HG03025 (cell line): ENCODE results near the gene UST.
"Not testable (repeated sequence)": the region's sequence is repeated elsewhere in the genome, so short reads cannot be mapped to it uniquely, and the experiment has no call there.

Experiments used
- ATAC-seq: cut with Tn5 transposase; IDR thresholded peaks from one replicate; pipeline ENCODE4 v1.9.1; 2021; ENCODE audit warnings: mild to moderate bottlenecking, moderate library complexity; ENCODE audit not compliant: unreplicated experiment, low FRiP score

Gene UST

DNA sequence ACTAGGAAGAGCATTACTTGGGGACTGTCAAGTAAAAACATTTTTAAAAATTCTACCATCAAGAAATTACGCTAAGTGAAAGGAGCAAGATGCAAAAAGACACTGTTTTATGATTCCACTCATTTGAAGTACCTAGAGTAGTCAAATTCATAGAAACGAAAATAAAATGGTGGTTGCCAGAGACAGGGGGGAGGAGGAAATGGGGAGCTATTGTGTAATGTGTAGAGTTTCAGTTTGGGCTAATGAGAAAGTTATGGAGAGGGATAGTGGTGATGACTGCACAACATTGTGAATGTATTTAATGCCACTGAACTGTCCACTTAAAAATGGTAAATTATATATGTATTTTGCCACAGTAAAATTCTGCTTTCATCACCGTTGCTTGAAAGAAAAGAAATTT lies 83.8 kb downstream of the UST start:
- no peak for ATAC-seq

DNA sequence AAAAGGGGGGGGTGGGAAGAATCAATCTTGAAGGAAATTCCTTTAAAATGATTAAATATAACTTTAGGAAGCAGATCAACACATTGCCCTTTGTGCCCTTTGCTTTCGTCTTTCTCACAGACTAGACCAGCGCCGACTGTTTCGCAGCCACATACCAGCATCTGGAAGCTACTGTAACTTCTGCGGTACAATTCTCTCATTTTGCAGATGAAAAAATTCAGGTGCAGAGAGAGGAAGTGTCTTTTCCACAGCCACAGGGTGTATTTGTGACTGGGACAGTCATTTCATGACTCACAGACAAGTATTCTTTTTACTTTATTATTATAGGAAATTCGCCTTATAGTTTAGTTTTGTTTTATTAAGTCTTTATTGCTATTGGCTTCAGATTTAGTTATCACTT lies 84.2 kb downstream of the UST start:
- ATAC-seq, result no peak

DNA sequence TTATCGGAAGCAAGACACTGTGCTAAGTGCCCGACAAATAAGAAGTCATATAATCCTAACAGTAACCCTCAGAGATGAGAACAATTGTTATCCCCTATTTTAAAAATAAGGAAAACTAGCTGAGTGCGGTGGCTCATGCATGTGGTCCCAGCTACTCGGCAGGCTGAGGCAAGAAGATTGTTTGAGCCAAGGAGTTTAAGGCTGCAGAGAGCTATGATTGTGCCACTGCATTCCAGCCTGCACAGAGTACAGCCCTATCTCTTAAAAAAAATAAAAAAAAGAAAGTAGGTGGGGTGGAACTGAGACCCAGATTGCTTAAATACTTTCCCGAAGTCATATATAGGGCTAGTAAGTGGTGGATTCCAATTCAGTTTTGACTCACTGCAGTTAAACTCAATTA lies 84.7 kb downstream of the UST start:
- no peak for ATAC-seq

DNA sequence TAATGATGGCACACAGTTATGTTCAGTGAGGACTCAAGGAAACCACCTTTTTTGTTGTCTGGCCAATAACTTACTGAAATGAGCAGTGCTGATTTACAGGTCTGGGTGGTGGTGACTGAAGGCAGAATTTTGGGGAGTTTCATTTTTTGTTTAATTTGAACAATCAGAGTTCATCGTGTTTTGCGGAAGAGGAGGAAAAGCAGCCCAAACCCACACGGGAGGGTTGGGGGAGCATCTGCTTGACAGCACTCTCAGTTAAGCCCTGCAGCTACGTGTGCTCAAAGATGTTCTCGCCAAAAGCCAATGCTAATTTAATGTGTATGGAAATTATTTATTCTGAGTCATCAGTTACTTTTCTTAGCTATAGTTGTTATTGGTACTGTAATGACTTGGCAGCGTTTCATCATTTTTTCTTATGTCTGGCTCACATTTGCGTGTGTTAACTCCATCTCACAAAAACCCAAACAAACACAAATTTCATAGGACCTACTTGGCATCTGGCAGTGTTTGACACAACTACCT lies 89.2 kb downstream of the UST start:
- ATAC-seq, result no peak

DNA sequence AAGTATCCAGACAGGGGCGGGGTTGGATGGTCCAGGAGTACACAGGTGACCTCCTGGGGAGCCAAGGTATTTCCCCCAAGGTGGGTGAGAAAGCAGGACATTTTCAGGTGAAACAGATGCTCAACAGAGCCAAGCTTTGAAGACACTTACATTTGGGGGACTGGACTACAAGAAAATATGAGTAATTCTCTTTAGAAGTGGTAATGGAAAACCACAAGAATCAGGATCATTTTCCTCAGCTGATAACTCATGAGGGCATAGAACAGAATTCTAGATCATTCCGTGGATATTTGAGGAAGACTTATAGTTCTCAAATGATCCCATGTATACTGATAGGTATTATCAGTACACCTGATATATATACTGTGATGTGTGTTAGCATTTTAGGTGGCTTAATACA lies 89.9 kb downstream of the UST start:
- no peak for ATAC-seq

DNA sequence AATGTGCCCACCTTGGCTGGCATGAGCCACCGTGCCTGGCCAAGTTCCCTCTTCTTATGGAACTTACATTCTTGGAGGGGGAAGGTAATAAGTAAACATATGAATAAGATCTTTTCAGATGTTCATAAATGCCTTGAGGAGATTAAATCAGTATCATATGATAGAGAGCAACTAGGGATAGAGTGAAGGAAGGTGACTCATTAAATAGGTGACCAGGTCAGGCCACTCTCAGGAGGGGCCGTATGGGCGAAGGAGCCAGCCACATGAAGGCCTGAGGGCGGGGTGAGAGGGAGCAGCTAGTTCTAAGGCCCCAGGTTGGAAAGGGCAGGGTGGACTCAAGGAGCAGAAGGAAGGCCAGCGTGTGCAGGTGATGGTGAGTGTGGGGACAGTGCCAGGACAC lies 91.1 kb downstream of the UST start:
- no peak for ATAC-seq

DNA sequence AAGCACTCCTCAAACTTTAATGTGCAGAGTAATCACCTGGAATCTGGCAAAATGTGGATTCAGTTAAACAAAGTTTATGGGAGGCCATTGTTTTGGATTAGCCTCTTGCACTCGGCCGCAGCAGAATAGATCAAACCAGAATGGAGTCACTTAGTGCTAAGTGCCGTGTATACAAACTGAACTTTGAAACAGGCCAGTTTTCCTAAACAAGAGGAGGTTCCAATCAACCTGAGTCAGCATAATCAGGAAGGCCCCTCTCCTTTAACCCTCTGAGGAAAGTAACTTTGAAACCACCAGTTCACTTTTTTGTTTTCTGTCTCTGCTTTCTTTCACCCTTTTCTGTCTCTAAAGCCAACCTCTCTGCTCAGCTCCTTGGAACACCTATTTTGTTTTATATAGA lies 92.2 kb downstream of the UST start:
- ATAC-seq, result no peak

DNA sequence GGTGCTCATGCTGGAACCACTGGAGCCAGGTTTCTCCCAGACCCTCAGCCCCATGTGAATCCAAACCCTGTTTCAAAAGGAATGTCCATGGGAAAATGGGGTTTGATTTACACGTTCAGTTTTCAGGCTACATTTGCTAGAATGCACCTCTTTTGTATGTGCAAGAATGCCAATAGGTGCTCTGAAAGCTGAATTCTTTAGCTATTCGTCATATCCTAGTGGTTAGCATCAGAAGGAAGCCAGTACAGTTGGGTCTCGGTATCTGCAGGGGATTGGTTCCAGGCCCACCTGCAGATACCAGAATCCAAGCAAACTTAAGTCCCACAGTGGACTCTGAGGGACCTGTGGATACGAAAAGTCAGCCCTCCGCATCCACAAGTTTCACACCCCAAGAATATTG lies 93.4 kb downstream of the UST start:
- ATAC-seq, result no peak

DNA sequence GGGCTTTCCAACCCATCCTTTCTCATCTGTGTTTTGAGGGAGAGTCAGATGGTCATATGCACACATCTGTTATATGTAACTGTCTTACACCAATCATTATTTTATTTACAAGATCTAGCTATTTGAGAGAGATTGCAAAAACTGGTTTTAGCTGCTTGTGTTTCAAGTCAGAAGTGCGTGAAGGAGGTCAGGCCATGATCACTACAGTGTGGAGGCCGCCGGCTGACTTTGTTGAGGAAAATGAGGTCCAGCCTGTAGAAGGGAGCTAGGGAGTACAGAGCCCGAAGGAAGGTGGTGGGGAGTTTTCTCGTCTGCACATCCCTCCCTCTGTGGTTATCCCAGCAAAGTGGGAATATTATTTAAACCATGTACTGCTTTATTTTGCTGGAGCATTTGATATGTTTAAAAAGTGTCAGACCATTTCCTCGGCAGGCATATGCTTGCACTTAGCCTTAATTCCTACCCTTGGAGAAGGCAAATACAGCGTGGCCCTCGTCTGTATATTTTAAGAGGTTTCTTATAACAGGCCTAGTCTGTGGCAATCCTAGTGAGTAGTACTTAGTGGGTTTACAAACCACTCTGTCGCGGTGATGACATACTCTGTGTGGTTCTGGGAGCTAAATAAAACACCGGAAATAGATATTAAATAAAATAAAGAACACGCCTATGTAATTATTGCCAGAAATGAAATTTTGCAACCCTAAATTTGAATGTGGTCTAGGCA lies 95.6 kb downstream of the UST start:
- ATAC-seq, result no peak

DNA sequence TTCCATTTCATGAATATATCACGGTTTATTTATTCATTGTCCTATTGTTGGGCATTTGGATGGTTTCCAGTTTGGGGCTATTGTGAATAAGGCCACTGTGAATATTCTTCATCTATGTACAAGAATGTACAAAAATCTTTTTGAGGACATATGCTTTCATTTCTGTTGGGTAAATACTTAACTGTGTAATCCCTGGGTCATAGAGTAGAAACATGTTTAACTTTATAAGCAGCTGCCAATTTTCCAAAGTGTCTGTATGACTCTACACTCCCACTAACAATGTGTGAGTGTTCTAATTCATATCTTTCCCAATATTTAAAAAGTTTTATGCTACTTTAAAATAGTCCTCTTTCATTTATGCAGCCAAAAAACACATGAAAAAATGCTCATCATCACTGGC lies 98.6 kb downstream of the UST start:
- ATAC-seq, result no peak

DNA sequence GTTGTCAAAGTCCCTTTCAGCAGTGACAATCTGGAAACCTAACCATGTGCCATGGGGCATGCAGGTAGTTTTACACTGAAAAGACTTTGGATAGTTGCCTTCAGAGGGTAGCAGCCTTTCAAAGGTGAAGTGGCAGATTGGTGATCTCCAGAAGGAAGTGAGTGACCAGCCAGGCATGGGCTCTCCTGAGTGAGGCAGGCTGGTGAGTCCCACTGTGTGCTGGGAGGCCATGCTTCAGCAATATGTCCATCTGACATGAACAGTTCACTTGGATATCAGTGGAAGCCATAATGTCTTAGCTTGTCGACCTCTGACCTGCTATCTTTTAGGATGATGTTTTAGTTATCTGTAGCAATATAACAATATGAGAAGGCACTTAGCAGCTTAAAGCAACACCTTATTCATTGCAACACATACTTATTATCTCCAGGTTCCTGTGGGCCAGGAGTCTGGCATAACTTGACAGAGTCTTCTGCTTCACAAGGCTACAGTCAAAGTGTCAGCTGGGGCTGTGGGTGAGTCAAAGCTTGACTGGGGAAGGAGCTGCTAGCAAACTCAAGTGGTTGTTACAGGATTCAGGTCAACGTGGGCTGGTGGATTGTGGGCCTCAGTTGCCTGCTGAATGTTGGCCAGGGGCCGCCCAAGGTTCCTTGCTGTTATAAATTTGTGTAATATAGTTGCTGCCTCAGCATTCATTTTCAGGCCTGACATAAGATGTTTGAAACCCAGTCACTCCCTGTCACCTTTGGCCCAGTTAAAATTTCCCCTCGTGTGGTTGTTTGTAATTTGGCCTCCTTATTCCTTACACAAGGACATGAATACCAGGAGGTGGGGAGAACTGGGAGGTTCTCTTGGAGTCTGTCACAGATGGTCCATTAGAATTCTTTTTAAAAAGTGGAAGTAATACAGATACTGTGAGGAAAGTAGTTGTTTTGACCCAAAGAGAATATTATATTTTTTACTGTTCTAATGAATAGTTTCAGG lies 100.2 kb downstream of the UST start:
- no peak for ATAC-seq

DNA sequence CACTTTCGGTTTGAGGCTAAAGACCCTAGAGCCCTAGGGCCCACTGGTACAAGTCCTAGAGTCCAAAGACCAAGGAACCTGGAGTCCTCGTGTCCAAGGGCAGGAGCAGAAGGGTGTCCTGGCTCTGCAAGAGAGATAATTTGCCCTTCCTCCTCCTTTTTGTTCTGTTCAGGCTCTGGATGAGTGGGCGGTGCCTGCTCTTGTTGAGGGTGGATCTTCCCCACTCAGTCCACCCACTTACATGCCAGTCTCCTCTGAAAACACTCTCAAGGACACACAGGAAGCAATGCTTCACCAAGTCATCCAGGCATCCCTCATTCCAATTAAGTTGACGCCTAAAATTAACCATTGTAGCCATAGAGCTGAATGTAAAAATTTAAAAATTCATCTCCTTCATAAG lies 102.1 kb downstream of the UST start:
- no peak for ATAC-seq

DNA sequence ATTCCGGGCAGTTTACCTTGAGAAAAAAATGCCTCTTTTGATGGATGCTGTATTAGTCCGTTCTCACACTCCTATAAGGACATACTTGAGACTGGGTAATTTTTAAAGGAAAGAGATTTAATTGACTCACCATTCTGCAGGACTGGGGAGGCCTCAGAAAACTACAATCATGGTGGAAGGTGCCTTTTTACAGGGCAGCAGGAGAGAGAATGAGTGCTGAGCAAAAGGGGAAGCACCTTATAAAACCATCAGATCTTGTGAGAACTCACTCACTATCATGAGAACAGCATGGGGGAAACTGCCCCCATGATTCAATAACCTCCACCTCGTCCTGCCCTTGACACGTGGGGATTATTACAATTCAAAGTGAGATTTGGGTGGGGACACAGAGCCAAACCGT lies 102.6 kb downstream of the UST start:
- not testable (repeated sequence) for ATAC-seq

DNA sequence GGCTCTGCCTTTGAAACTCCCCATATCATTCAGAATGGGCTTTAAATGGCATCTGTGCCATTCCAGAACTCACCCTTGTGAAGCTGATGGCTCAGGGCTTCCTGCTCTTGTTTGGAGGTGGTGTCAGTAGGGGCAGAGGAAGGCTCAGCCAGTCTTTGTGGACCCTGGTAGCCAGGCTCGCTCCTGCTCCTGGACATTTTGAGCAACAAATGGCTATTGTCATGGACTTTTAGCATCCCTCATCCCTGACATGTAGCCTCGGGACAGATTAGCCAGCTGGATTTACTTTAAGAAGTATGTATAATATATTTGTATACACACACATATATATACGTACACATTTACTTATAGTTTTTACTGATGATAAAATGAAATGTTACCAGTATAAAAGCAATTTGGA lies 104.1 kb downstream of the UST start:
- no peak for ATAC-seq

DNA sequence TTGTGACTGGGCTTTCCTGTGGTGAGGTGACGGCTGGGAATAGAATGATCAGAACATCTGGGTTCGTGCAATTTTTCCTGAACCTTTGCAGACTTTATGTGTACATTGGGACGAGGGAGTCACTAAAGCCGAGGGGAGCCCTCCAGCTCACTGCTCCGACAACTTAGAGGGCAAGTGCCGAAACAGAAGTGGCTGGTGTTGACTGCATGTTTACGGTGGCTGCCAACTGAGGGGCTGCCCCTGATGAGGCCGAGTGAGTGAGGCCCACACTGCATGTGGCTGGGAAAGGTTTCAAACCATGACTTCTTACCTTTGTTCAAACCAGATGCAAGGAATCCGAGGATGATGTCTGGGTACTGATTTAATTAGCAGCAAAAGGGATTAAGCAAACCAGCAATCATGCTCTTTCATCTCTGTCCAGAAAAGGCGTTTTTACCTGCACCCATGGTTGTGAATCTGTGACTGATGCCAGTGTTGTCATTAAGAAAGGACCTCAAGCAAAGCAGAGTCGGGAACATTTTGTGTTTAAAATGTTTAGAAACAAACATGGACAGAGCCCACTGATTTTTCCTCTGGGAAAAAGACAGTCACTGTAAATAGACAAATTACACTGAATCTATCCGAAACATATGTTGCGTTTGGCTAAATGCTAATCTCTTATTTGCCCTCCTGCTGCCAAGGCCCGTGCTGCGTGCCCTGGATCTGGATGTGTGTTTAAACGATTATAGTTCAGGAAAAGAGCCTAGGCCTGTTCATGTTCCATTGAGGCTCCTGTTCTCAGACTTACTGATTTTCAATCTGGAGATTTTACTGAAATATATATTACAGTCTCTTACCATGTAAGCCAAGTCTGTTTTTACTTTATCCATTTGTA lies 105.1 kb downstream of the UST start:
- no peak for ATAC-seq

DNA sequence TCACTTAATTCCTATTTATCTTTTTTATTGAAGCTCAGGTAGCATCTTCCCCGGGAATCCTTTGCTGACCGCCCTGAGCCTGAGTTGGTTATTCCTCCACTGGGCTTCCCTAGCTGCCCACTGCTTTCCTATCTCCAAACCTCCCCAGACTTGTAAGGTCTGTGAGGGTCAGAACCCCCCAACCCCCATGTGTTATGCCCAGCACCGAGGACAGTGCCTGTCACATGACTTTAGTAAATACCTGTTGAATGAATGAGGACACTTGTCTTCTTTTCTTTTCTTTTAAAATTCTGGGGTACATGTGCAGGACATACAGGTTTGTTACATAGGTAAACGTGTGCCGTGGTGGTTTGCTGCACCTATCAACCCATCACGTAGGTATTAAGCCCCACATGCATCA lies 105.9 kb downstream of the UST start:
- no peak for ATAC-seq

DNA sequence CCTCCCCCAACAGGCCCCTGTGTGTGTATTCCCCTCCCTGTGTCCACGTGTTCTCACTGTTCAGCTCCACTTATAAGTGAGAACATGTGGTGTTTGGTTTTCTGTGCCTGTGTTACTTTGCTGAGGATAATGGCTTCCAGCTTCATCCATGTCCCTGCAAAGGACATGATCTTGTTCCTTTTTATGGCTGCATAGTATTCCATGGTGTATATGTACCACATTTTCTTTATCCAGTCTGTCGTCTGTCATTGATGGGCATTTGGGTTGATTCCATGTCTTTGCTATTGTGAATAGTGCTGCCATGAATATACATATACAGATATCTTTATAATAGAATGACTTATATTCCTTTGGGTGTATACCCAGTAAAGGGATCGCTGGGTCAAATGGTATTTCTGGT lies 106.3 kb downstream of the UST start:
- ATAC-seq, result not testable (repeated sequence)

DNA sequence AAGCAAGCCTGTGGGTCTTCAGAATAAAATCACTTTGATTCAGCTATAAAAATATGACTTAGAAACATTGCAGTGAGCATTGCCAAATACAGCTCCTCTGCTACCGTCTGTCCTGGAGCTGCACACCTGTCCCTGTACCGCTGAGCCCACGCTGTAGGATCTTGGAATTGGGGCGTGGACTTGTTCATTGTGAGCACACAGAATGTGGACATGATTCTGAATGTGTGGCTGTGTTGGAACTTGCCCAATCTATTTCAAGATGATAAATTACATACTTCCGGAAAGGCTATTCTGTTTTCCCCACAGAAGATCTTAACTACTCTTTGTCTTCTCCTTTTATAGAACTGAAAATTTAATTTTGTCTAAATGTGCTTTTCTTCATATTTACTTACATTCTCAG lies 107.3 kb downstream of the UST start:
- ATAC-seq, result no peak

DNA sequence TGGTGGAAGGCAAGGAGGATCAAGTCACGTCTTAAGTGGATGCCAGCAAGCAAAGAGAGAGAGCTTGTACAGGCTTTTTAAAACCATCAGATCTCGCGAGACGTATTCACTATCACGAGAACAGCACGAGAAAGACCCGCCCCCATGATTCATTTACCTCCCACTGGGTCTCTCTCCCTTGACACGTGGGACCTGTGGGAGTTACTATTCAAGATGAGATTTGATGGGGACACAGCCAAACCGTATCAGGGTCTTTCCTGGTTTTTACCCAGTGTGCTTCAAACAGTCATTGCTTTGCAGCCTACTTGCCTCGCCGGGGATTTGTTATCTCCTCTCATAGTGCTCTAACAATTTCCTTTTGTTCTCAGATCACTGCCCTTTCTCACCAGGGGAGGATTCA lies 108.2 kb downstream of the UST start:
- no peak for ATAC-seq

DNA sequence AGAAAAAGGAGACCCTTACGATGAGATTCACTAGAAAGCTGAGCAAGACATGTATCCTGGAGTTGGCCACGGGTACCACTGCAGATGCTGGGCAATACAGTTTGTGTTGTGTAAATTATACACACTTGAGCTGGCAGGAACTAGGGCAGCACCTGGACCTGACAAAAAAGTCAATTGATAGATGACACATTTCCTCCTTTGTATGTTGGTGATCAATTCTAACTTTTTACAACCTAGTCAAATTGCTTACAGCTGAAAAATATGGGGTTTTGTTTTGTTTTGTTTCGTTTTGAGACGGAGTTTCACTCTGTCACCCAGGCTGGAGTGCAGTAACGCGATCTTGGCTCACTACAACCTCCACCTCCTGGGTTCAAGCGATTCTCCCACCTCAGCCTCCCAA lies 108.9 kb downstream of the UST start:
- ATAC-seq, result no peak
